ENCODE results near the gene RAB17.
A peak's percentile ranks its signal among the peaks of the same experiment; 100 is the strongest.

RAB17 gene

DNA sequence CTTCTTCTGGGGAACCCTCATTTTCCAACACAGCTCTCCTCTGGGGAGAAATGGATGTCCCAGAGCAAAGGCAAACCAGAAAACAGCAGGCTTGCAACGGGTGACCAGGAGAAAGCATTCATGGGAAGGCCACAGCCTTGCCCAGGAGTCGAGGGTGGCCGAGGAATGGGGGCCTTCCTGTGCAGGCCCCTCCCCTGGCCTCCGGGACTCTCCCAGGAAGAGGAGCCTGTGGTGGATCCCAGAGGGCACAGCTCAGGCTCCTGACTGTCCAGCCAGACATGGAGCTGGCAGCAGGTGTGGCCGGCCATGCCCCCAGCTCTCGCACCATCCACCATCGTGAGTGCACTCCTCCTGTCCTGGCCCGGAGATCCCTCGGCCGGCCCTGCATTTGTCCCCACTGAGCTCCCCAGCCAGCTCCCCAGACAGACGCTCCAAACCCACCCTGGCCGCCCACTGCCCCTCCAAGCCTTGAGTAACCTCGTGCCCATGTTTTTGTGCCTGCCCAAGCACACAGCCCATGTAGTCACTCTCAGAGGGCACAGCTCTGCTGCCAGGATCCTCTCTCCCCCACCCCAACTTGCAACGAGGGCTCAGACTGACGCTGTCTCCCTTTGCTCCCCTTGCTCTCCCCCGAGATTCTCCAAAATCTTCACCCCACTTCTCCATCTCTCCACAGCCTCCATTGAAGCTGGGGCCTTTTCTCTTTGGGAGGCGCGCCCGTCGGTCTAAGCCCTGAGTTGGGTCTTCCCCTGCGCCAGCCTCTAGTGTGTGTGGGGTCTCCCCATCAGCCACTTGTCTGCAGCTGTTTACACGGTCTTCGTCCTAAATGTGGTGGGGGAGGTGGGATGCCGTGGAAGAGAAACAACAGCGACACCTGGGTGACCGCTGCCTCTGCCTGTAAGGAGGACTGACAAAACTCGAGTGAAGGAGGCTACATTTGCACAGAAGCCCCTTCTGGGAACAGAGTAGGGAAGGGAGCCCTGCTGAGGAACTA is 14.4 kb downstream of the RAB17 start:
- DNase-seq: no peak

DNA sequence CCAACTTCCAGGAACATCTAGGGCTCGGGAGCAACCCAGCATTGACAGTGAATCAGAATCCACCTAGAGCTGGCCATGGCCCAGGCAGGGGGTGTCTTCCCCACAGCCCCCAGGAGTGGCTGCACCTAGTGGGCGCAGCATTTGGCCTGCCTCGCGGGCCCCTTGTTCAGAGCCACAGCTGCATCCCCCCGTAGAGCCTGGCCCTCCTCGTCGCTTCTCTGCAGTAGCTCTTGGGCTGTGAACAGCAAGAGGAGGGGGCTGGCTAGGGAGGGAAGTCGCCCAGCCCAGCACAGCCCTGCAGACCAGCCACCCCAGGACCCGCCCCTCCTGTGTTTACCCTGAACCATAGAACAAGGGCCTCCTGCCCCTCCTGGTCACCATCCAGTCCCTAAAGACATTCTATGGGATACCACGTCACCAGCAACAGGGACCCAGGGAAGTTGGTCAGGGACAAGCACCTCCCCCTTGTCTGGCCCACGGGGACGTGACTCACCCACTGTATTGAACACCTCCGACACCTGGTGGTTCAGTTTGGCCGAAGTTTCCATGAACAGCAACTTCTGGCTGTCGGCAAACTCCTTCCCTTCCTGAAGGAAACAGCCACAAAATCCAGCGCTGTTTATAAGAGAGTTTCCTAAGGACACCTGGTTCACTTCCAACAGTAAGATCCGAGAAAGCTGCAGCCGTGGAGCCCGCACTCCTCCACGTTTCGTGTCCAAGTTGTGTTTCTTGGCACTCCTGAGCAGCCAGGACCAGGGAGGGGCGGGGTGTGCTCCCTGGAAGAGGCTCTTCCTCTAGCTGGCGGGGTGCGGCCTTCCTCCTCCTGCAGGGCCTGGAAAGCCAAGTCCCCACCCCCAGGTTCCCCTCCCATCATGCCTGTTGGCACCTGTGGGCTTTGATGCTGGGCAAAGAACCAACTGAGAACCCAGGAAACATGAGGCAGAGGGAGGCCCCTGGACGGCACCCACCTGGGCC is 15.4 kb downstream of the RAB17 start:
- peak; percentile 77 for DNase-seq

DNA sequence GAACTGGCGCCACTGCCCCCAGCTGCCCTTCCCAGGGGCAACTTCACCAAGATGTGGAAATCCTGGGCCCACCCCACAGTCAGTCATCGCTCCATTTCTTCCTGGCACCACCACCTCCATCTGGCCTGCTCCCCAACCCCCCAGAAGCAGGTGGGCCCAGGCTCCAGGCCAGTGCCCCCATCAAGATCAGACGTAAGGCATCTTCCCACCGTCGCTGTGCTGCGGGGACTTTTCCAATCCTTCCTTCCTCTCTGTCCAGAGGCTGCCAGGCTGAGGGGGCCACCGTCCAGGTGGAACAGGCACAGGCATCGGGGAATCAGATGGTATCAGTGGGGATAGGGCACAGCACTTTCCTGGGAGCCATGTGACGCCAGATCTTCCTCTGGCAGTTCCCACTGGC is 16.1 kb downstream of the RAB17 start:
- no peak for DNase-seq

DNA sequence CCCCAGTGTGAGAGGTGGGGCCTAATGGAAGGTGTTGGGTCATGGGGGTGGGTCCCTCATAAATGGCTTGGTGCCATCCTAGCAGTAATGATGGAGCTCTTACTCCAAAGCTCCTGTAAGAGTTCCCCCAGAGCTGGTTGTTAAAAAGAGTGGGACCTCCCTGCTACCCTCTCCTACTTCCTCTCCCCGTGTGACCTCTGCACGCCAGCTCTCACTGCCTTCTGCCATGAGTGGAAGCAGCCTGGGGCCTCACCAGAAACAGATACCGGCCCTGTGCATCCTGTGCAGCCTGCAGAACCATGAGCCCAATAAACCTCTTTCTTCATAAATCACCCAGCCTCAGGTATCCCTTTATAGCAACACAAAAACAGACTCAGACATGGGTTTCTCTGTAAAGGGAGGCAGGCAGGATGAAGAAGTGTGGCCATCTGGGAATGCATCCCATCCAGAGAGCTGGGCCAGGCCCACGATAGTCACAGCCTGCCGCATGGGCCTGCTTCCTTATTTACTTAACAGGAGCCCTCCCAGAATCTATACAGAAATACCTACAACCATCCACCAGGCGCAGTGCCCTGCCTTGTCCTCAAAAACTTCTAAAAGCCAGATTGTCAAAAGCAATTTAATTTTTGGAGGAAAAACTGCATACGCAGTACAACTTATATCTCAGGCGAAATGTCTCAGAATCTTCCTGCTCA is 16.7 kb downstream of the RAB17 start:
- no peak for DNase-seq

GRCh38 chr2:237572742-237573101 is 17.8 kb downstream of the RAB17 start:
- no peak for DNase-seq

- peak; percentile 94 for DNase-seq
Measured at GRCh38 chr2:237572021-237572741, 18.4 kb downstream of the RAB17 start.

- DNase-seq: no peak
Measured at GRCh38 chr2:237571551-237571950, 19.0 kb downstream of the RAB17 start.

- no peak for DNase-seq
Measured at GRCh38 chr2:237570776-237571335, 19.7 kb downstream of the RAB17 start.

DNA sequence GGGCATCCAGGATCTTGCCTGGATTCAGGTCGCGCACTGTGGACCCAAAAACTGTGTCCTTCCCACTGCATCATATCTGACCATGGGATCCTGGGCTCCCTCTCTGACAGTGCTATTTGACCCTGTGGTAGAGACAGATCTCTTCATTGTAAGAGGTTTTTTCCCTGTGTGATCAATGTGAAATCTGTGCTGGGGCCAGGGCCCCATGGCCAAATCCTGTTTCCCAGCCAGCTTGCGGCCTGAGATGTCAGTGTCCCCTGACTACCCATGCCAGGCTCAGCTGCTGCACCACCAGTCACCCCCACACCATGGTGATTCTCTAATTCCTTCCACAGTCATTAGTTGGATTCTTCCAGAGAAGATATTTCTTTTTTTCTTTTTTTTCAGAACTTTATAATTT is 20.6 kb downstream of the RAB17 start:
- no peak for DNase-seq

DNA sequence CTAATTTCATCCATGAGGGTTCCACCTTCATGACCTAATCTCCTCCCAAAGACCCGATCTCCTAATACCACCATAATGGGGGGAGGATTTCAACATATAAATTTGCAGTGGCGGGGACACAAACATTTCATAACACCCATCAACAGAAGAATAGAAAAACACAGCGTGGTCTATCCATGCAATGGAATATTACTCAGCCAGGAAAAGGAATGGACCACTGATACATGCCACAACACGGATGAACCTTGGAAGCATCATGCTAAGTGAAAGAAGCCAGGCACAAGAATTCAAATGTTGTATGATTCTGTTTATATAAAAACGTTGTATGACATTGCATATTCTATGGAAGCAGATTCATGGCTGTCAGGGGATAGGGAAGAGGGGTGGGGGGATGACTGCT is 21.5 kb downstream of the RAB17 start:
- no peak for DNase-seq

- DNase-seq: no peak
Measured at GRCh38 chr2:237568121-237568660, 22.3 kb downstream of the RAB17 start.

DNA sequence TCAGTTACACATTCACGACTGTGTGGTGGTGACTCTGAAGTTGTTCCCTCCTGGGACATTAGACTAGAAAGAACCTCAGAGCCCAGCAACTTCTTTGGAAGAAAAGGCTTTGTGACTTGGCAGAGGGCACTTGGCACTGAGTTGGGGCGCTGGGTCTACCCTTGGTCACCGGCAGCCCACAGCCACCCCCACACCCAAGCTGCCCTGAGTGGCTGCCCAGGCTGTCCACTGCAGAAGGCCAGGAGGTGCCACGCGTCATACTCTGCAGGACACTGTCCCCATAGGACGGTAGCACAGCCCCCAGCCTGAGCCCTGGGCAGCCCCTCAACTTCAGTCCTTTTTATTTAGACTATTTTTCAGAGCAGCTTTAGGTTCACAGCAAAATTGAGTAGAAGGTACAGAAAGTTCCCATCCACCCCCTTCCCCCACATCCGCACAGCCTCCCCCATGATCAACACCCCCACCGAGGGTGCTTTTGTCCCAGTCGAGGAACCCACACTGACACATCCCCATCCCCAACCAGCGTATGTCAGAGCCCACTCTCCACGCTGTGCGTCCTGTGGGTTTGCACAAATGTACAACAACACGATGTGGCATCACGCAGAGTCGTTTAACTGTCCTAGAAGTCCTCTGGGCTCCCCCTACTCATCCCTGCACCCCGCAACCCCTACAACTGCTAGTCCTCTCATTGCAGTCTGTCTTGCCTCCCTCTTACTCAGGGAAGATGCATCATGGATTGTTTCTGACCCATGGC is 23.1 kb downstream of the RAB17 start:
- no peak for DNase-seq

- DNase-seq: no peak
Measured at GRCh38 chr2:237566401-237567235, 23.9 kb downstream of the RAB17 start, which contains the start of gene PRLH. PRLH (plus strand) TSS chr2:237566574; CDS start chr2:237566574, 0 bp downstream.

GRCh38 chr2:237565974-237566373 is 24.6 kb downstream of the RAB17 start:
- DNase-seq: no peak

GRCh38 chr2:237564526-237565131 is 25.9 kb downstream of the RAB17 start:
- no peak for DNase-seq

GRCh38 chr2:237563816-237564215 is 26.7 kb downstream of the RAB17 start:
- peak; percentile 83 for DNase-seq

DNA sequence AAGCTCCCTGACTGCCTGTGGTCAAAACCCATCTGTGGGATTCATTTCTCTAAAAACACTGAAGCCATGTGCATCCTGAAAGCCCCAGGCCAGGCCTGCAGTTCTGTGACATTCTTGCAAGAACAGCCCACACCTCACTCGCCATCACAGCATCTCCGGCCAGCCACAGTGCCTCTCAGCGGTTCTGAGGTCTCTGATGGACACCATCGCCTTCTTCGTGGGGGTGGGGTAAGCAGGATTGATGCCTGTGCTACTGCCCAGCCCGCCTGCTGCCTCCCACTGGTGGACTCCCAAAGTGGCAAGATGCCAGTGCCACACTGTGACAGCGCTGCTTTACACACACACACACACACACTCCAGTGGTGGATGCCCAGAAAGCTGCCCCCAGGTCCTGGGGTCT is 29.3 kb downstream of the RAB17 start:
- no peak for DNase-seq

DNA sequence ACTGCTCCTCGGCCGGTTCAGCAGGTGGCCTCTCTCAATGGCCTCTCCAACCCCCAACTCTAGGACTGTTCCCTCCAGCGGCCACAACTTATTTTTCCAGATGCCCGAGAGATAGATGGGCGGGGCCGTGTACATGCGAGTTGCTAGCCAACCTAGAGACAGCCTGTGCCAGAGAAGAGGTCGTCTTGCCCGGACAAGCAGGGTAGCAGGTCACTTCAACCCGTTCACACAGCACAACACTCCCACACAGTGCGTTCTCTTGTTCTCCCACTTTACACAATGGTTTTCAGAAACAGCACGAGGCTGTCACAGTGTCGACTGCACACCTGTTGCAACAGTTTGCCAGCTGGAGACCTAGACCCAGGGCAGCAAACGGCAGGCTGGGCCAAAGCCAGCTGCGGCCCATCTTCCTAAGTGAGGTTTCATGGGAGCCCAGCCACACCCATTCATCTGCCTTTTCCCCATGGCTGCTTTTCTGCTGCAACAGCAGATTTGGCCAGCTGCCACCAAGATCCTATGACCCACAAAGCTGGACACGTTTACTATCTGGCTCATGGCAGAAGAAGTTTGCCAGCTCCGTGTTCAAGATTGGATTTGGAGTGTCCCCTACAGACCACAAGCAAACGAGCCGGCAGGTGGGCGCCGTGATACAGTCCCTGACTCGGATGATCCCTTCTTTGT is 31.4 kb downstream of the RAB17 start:
- DNase-seq: no peak

DNA sequence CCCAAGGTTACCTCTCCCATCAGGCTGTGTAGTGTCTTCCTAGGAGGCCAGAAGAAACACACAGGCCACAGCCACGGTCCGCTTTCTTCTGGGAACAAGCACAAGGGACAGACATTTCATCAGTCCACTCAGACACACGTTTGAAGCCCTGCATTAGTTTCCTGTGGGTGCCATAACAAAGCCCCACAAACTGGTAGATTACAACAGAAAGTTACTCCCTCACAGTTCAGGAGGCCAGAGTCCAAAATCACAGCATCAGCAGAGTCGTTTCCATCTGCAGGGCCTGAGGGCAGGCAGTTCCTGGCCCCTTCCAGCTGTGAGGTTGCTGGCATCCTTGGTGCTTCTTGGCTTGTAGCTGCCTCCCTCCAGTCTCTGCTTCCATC is 32.9 kb downstream of the RAB17 start:
- DNase-seq: no peak
